Neural cell (in vitro differentiated cells): ENCODE data around the gene DAND5. TPM values are rescaled to one million over a fixed set of nuclear protein-coding genes. Genes with fewer than 3 reads are reported as not detected.

ENCODE experiments used
- H2AFZ ChIP-seq: fragments of 200-600, 300-800 bp; sonication (generic), shearing (Covaris generic); 2 replicates; pipeline ENCODE4 v1.6.0; 2014; ENCODE audit warnings: low read depth, mild to moderate bottlenecking, antibody characterized with exemption, low read length, moderate library complexity
- H3F3A ChIP-seq: fragments of 200-600 bp; shearing (Covaris generic); 2 replicates; pipeline ENCODE4 v1.6.1; 2016; ENCODE audit warnings: mild to moderate bottlenecking, moderate library complexity, mixed read lengths, antibody characterized with exemption, low read length; ENCODE audit not compliant: insufficient read depth, poor library complexity, severe bottlenecking
- H3K27ac ChIP-seq: fragments of 200-600, 300-800 bp; sonication (generic), shearing (Covaris generic); 2 replicates; pipeline ENCODE4 v1.5.1; 2014; ENCODE audit warnings: mild to moderate bottlenecking, low read length, moderate library complexity
- H3K27me3 ChIP-seq: fragments of 300-800, 200-600 bp; sonication (generic), shearing (Covaris generic); 2 replicates; pipeline ENCODE4 v1.6.0; 2014; ENCODE audit warnings: mild to moderate bottlenecking, low read depth, low read length, moderate library complexity; ENCODE audit not compliant: insufficient read depth
- H3K36me3 ChIP-seq: fragments of 300-800, 200-600 bp; sonication (generic), shearing (Covaris generic); 2 replicates; pipeline ENCODE4 v1.5.1; 2014; ENCODE audit warnings: mild to moderate bottlenecking, antibody characterized with exemption, low read length, moderate library complexity; ENCODE audit not compliant: insufficient read depth
- H3K4me2 ChIP-seq: fragments of 300-800, 200-600 bp; sonication (generic), shearing (Covaris generic); 2 replicates; pipeline ENCODE4 v1.6.0; 2014; ENCODE audit warnings: mild to moderate bottlenecking, low read length
- H3K4me3 ChIP-seq: fragments of 300-800, 200-600 bp; sonication (generic), shearing (Covaris generic); 2 replicates; pipeline ENCODE4 v1.5.1; 2014; ENCODE audit warnings: mild to moderate bottlenecking, low read length, moderate library complexity
- H3K79me2 ChIP-seq: fragments of 200-600 bp; shearing (Covaris generic); replicated peaks from 2 replicates; pipeline ENCODE4 v1.6.0; 2014; ENCODE audit warnings: mild to moderate bottlenecking, low read length, moderate library complexity; ENCODE audit not compliant: insufficient read depth
- H3K9ac ChIP-seq: fragments of 300-800, 200-600 bp; sonication (generic), shearing (Covaris generic); 2 replicates; pipeline ENCODE4 v1.6.1; 2016; ENCODE audit warnings: mild to moderate bottlenecking, low read length, mixed read lengths
- H3K9me2 ChIP-seq: fragments of 200-600 bp; shearing (Covaris generic); 2 replicates; pipeline ENCODE4 v1.6.1; 2016; ENCODE audit warnings: mild to moderate bottlenecking, low read length, mixed read lengths; ENCODE audit not compliant: insufficient read depth
- H3K9me3 ChIP-seq: fragments of 200-600, 300-800 bp; sonication (generic), shearing (Covaris generic); 2 replicates; pipeline ENCODE4 v1.6.1; 2016; ENCODE audit warnings: mild to moderate bottlenecking, mixed run types, low read length, moderate library complexity, mixed read lengths
- H4K20me1 ChIP-seq: fragments of 200-600 bp; shearing (Covaris generic); 2 replicates; pipeline ENCODE4 v1.6.1; 2016; ENCODE audit warnings: mild to moderate bottlenecking, mixed run types; ENCODE audit not compliant: insufficient read depth
- EP300 ChIP-seq: fragments of 450-650 bp; conservative IDR thresholded peaks from 2 replicates; pipeline ENCODE4 v1.6.1; 2014; ENCODE audit warnings: antibody characterized with exemption, mild to moderate bottlenecking, moderate library complexity; ENCODE audit not compliant: poor library complexity, severe bottlenecking
- EZH2 ChIP-seq: fragments of 200-600, 300-800 bp; shearing (Covaris generic), sonication (generic); IDR thresholded peaks from 2 replicates; pipeline ENCODE4 v1.6.1; 2014; ENCODE audit warnings: antibody characterized with exemption, low read length, borderline replicate concordance, mild to moderate bottlenecking; ENCODE audit not compliant: insufficient read depth, poor library complexity, severe bottlenecking
- MXI1 ChIP-seq: fragments of 450-650 bp; conservative IDR thresholded peaks from 2 replicates; pipeline ENCODE4 v1.6.1; 2014; ENCODE audit warnings: antibody characterized with exemption, mild to moderate bottlenecking; ENCODE audit not compliant: poor library complexity, severe bottlenecking
- POLR2AphosphoS5 ChIP-seq: IDR thresholded peaks from 2 replicates; pipeline ENCODE4 v1.6.1; 2012
- RAD21 ChIP-seq: fragments of 450-650 bp; conservative IDR thresholded peaks from 2 replicates; pipeline ENCODE4 v1.6.1; 2014; ENCODE audit warnings: antibody characterized with exemption, mild to moderate bottlenecking, moderate library complexity
- REST ChIP-seq: IDR thresholded peaks from 2 replicates; pipeline ENCODE4 v1.6.1; 2012; ENCODE audit warnings: borderline replicate concordance
- SMC3 ChIP-seq: fragments of 450-650 bp; conservative IDR thresholded peaks from 2 replicates; pipeline ENCODE4 v1.6.1; 2014; ENCODE audit warnings: antibody characterized with exemption, mild to moderate bottlenecking, moderate library complexity; ENCODE audit not compliant: poor library complexity
- TAF1 ChIP-seq: IDR thresholded peaks from 2 replicates; pipeline ENCODE4 v1.6.1; 2012; ENCODE audit warnings: low read depth
- polyA plus RNA-seq: library from polyadenylated mRNA; depleted of rRNA; stranded (reverse); fragments of >200 nt; gene quantifications from 2 replicates; pipeline ENCODE4 v1.2.3, GENCODE V29; 2014
- TF ChIP-seq, protein P1 (sequence below): fragments of 450-650 bp; IDR thresholded peaks from 2 replicates; pipeline ENCODE4 v1.5.1; 2014; ENCODE audit warnings: antibody characterized with exemption, mild to moderate bottlenecking, moderate library complexity; ENCODE audit not compliant: poor library complexity, severe bottlenecking

The DAND5 gene
- polyA plus RNA-seq, 1 donor from 2014 or later, result not detected

- H3K27me3 ChIP-seq, result peaks cover 95% of the 10 kb centered on the region
- no peaks in the 10 kb centered on the region for H3K9me2 ChIP-seq
- TF ChIP-seq REST (no peak), MXI1 (no peak), POLR2AphosphoS5 (no peak), SMC3 (no peak), RAD21 (no peak), EZH2 (no peak), EP300 (no peak), TAF1 (no peak)
- TF ChIP-seq, protein P1, sequence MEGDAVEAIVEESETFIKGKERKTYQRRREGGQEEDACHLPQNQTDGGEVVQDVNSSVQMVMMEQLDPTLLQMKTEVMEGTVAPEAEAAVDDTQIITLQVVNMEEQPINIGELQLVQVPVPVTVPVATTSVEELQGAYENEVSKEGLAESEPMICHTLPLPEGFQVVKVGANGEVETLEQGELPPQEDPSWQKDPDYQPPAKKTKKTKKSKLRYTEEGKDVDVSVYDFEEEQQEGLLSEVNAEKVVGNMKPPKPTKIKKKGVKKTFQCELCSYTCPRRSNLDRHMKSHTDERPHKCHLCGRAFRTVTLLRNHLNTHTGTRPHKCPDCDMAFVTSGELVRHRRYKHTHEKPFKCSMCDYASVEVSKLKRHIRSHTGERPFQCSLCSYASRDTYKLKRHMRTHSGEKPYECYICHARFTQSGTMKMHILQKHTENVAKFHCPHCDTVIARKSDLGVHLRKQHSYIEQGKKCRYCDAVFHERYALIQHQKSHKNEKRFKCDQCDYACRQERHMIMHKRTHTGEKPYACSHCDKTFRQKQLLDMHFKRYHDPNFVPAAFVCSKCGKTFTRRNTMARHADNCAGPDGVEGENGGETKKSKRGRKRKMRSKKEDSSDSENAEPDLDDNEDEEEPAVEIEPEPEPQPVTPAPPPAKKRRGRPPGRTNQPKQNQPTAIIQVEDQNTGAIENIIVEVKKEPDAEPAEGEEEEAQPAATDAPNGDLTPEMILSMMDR, result no peak
- no peak overlapping the region for H2AFZ ChIP-seq
- no peak overlapping the region for H3K27ac ChIP-seq
- H3K36me3 ChIP-seq, result no peaks in the 10 kb centered on the region
- H3F3A ChIP-seq, result no peaks in the 10 kb centered on the region
- no peak overlapping the region for H3K9ac ChIP-seq
- no peaks in the 10 kb centered on the region for H3K79me2 ChIP-seq
- no peaks in the 10 kb centered on the region for H3K9me3 ChIP-seq
- H4K20me1 ChIP-seq, result no peaks in the 10 kb centered on the region
- H3K4me2 ChIP-seq, result no peak overlapping the region
- H3K4me3 ChIP-seq, result no peak overlapping the region
Observed at GRCh38 chr19:13005861-13006370, 36.5 kb downstream of the DAND5 start.

DNA sequence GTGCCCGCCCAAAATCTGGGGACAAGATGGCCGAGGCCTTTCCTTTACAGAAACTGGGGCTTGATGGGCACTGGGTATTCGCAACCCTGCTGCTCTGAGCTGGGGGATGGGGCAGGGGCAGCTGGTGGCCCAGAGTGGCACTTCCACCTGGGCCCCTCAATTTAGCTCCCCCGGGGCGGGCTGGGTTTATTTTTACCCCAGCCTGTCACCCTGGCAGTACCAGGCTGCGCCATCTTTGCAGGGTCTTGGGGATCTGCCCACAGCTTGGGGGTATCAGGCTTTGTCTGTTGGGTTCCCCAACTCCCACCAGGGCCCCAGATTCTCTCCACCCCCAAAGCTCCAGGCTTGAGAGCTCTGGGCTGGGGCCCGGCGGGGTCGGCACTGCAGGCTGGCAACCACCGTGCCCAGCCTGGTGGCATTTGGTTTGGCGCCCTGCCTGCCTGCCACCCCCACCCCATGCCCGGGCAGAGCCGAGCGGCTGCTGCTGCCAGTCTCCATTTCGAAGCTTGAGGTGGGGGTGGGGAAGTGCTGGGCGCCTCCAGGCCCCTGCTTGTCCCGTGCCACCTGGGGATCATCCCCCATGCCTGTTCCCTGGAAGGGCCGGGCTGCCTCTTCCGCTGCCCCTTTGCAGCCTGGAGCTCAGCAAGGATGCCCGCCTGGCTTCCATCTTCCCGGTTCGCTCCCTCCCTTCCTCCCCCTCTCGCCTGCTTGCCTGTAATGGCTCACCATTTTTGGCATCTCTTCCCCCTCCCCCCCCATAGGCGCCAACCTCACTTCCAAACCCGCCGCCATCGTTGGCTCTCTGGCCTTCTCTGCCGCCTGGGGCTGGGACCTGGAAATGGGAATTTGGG is 37.3 kb downstream of the DAND5 start:
- H3F3A ChIP-seq, result no peaks in the 10 kb centered on the region
- TF ChIP-seq MXI1 (no peak), REST (no peak), EZH2 (no peak), POLR2AphosphoS5 (no peak), RAD21 (no peak), TAF1 (no peak), SMC3 (no peak), EP300 (no peak)
- TF ChIP-seq, protein P1, result no peak
- no peaks in the 10 kb centered on the region for H4K20me1 ChIP-seq
- peaks cover 96% of the 10 kb centered on the region for H3K27me3 ChIP-seq
- H3K9ac ChIP-seq, result no peak overlapping the region
- H3K9me2 ChIP-seq, result no peaks in the 10 kb centered on the region
- H3K27ac ChIP-seq, result no peak overlapping the region
- no peak overlapping the region for H2AFZ ChIP-seq
- no peak overlapping the region for H3K4me2 ChIP-seq
- no peaks in the 10 kb centered on the region for H3K36me3 ChIP-seq
- no peak overlapping the region for H3K4me3 ChIP-seq
- H3K9me3 ChIP-seq, result no peaks in the 10 kb centered on the region
- no peaks in the 10 kb centered on the region for H3K79me2 ChIP-seq
